ENCODE results near the gene ASCL2.

GRCh38 chr11:2256293-2256913 lies 14.0 kb downstream of the ASCL2 start:
- TF ChIP-seq CTCF (IDR thresholded peaks at IDR 0.05) (no peak), POLR2A (IDR thresholded peaks at IDR 0.05) (no peak)
